ENCODE results near the gene CMBL.

GRCh38 chr5:10301266-10301665, 6.4 kb downstream of the CMBL start:
- TF ChIP-seq POLR2AphosphoS5 (IDR thresholded peaks at IDR 0.05) (no peak), POLR2A (IDR thresholded peaks at IDR 0.05) (no peak), CTCF (IDR thresholded peaks at IDR 0.05) (no peak)
